Measurements from ENCODE around the gene RNGTT.
"Not testable (repeated sequence)": the region's sequence is repeated elsewhere in the genome, so short reads cannot be mapped to it uniquely, and the experiment has no call there.

RNGTT gene

GRCh38 chr6:88972504-88973423 is 9.3 kb upstream of the RNGTT start:
- Histone ChIP-seq H3K4me1 (ENCODE audit: control insufficient read depth in 2 of 2, insufficient read depth in 2 of 2, low read length in 2 of 2) (no peaks in the 10 kb centered on the region), H3K9ac (ENCODE audit: low read depth in 1 of 2, low read length in 2 of 2) (no peak overlapping the region), H3K4me3 (ENCODE audit: low read length in 2 of 2) (no peak overlapping the region), H3K36me3 (ENCODE audit: control insufficient read depth in 2 of 2, insufficient read depth in 2 of 2, low read length in 2 of 2) (no peaks in the 10 kb centered on the region), H3K27me3 (ENCODE audit: control insufficient read depth in 2 of 2, insufficient read depth in 2 of 2, low read length in 2 of 2) (no peaks in the 10 kb centered on the region), H3K9me3 (ENCODE audit: control insufficient read depth in 2 of 2, low read length in 2 of 2) (no peaks in the 10 kb centered on the region), H3K27ac (ENCODE audit: low read depth in 2 of 2, low read length in 2 of 2) (no peak overlapping the region)

- no peaks in the 10 kb centered on the region for H3K36me3 ChIP-seq (ENCODE audit: control insufficient read depth in 2 of 2, insufficient read depth in 2 of 2, low read length in 2 of 2)
- H3K4me1 ChIP-seq (ENCODE audit: control insufficient read depth in 2 of 2, insufficient read depth in 2 of 2, low read length in 2 of 2) = no peaks in the 10 kb centered on the region
- H3K9ac ChIP-seq (ENCODE audit: low read depth in 1 of 2, low read length in 2 of 2) = no peak overlapping the region
Measured at GRCh38 chr6:88970301-88970700, 6.9 kb upstream of the RNGTT start.

GRCh38 chr6:88969255-88969654 is 5.8 kb upstream of the RNGTT start:
- not testable (repeated sequence) for H3K9me3 ChIP-seq (ENCODE audit: control insufficient read depth in 2 of 2, low read length in 2 of 2); H3K27me3 ChIP-seq (ENCODE audit: control insufficient read depth in 2 of 2, insufficient read depth in 2 of 2, low read length in 2 of 2); H3K27ac ChIP-seq (ENCODE audit: low read depth in 2 of 2, low read length in 2 of 2); H3K4me3 ChIP-seq (ENCODE audit: low read length in 2 of 2); H3K9ac ChIP-seq (ENCODE audit: low read depth in 1 of 2, low read length in 2 of 2); H3K36me3 ChIP-seq (ENCODE audit: control insufficient read depth in 2 of 2, insufficient read depth in 2 of 2, low read length in 2 of 2); H3K4me1 ChIP-seq (ENCODE audit: control insufficient read depth in 2 of 2, insufficient read depth in 2 of 2, low read length in 2 of 2)

More at GRCh38 chr6:88970301-88970700, 6.9 kb upstream of the RNGTT start:
- no peaks in the 10 kb centered on the region for H3K9me3 ChIP-seq (ENCODE audit: control insufficient read depth in 2 of 2, low read length in 2 of 2)
- H3K27me3 ChIP-seq (ENCODE audit: control insufficient read depth in 2 of 2, insufficient read depth in 2 of 2, low read length in 2 of 2) = no peaks in the 10 kb centered on the region
- no peak overlapping the region for H3K4me3 ChIP-seq (ENCODE audit: low read length in 2 of 2)
- no peak overlapping the region for H3K27ac ChIP-seq (ENCODE audit: low read depth in 2 of 2, low read length in 2 of 2)

- no peak overlapping the region for H3K27ac ChIP-seq (ENCODE audit: low read depth in 2 of 2, low read length in 2 of 2)
Measured at GRCh38 chr6:88967891-88968290, 4.5 kb upstream of the RNGTT start.

GRCh38 chr6:88965691-88966090 is 2.3 kb upstream of the RNGTT start:
- Histone ChIP-seq H3K27ac (ENCODE audit: low read depth in 2 of 2, low read length in 2 of 2) (no peak overlapping the region), H3K4me3 (ENCODE audit: low read length in 2 of 2) (no peak overlapping the region), H3K36me3 (ENCODE audit: control insufficient read depth in 2 of 2, insufficient read depth in 2 of 2, low read length in 2 of 2) (no peaks in the 10 kb centered on the region)

More at GRCh38 chr6:88967891-88968290, 4.5 kb upstream of the RNGTT start:
- Histone ChIP-seq H3K9ac (ENCODE audit: low read depth in 1 of 2, low read length in 2 of 2) (no peak overlapping the region), H3K4me1 (ENCODE audit: control insufficient read depth in 2 of 2, insufficient read depth in 2 of 2, low read length in 2 of 2) (peaks cover 2 to 4% of the 10 kb centered on the region in 2 donors), H3K27me3 (ENCODE audit: control insufficient read depth in 2 of 2, insufficient read depth in 2 of 2, low read length in 2 of 2) (no peaks in the 10 kb centered on the region), H3K4me3 (ENCODE audit: low read length in 2 of 2) (no peak overlapping the region), H3K9me3 (ENCODE audit: control insufficient read depth in 2 of 2, low read length in 2 of 2) (no peaks in the 10 kb centered on the region), H3K36me3 (ENCODE audit: control insufficient read depth in 2 of 2, insufficient read depth in 2 of 2, low read length in 2 of 2) (no peaks in the 10 kb centered on the region)

GRCh38 chr6:88964509-88964908 is 1.1 kb upstream of the RNGTT start:
- Histone ChIP-seq H3K9ac (ENCODE audit: low read depth in 1 of 2, low read length in 2 of 2) (peak overlapping the region in 1 of 2 donors; percentile 94), H3K27ac (ENCODE audit: low read depth in 2 of 2, low read length in 2 of 2) (no peak overlapping the region), H3K4me1 (ENCODE audit: control insufficient read depth in 2 of 2, insufficient read depth in 2 of 2, low read length in 2 of 2) (peaks cover 4% of the 10 kb centered on the region in 2 donors), H3K27me3 (ENCODE audit: control insufficient read depth in 2 of 2, insufficient read depth in 2 of 2, low read length in 2 of 2) (no peaks in the 10 kb centered on the region), H3K4me3 (ENCODE audit: low read length in 2 of 2) (peak overlapping the region in 1 of 2 donors; percentile 93), H3K36me3 (ENCODE audit: control insufficient read depth in 2 of 2, insufficient read depth in 2 of 2, low read length in 2 of 2) (no peaks in the 10 kb centered on the region), H3K9me3 (ENCODE audit: control insufficient read depth in 2 of 2, low read length in 2 of 2) (no peaks in the 10 kb centered on the region)

More at GRCh38 chr6:88965691-88966090, 2.3 kb upstream of the RNGTT start:
- Histone ChIP-seq H3K27me3 (ENCODE audit: control insufficient read depth in 2 of 2, insufficient read depth in 2 of 2, low read length in 2 of 2) (no peaks in the 10 kb centered on the region), H3K9ac (ENCODE audit: low read depth in 1 of 2, low read length in 2 of 2) (no peak overlapping the region), H3K9me3 (ENCODE audit: control insufficient read depth in 2 of 2, low read length in 2 of 2) (no peaks in the 10 kb centered on the region), H3K4me1 (ENCODE audit: control insufficient read depth in 2 of 2, insufficient read depth in 2 of 2, low read length in 2 of 2) (peaks cover 4% of the 10 kb centered on the region in 2 donors)

- H3K27me3 ChIP-seq (ENCODE audit: control insufficient read depth in 2 of 2, insufficient read depth in 2 of 2, low read length in 2 of 2) = no peaks in the 10 kb centered on the region
- no peak overlapping the region for H3K27ac ChIP-seq (ENCODE audit: low read depth in 2 of 2, low read length in 2 of 2)
Measured at GRCh38 chr6:88958842-88959241, 4.6 kb downstream of the RNGTT start.

GRCh38 chr6:88953550-88954386 is 9.7 kb downstream of the RNGTT start:
- Histone ChIP-seq H3K36me3 (ENCODE audit: control insufficient read depth in 2 of 2, insufficient read depth in 2 of 2, low read length in 2 of 2) (peaks cover 0 to 2% of the 10 kb centered on the region in 2 donors), H3K27ac (ENCODE audit: low read depth in 2 of 2, low read length in 2 of 2) (no peak overlapping the region), H3K9ac (ENCODE audit: low read depth in 1 of 2, low read length in 2 of 2) (no peak overlapping the region), H3K4me1 (ENCODE audit: control insufficient read depth in 2 of 2, insufficient read depth in 2 of 2, low read length in 2 of 2) (no peaks in the 10 kb centered on the region), H3K4me3 (ENCODE audit: low read length in 2 of 2) (no peak overlapping the region), H3K9me3 (ENCODE audit: control insufficient read depth in 2 of 2, low read length in 2 of 2) (peaks cover 3% of the 10 kb centered on the region in 2 donors), H3K27me3 (ENCODE audit: control insufficient read depth in 2 of 2, insufficient read depth in 2 of 2, low read length in 2 of 2) (no peaks in the 10 kb centered on the region)

More at GRCh38 chr6:88958842-88959241, 4.6 kb downstream of the RNGTT start:
- H3K9ac ChIP-seq (ENCODE audit: low read depth in 1 of 2, low read length in 2 of 2) = no peak overlapping the region
- peaks cover 0 to 4% of the 10 kb centered on the region in 2 donors for H3K4me1 ChIP-seq (ENCODE audit: control insufficient read depth in 2 of 2, insufficient read depth in 2 of 2, low read length in 2 of 2)
- no peaks in the 10 kb centered on the region for H3K36me3 ChIP-seq (ENCODE audit: control insufficient read depth in 2 of 2, insufficient read depth in 2 of 2, low read length in 2 of 2)
- H3K9me3 ChIP-seq (ENCODE audit: control insufficient read depth in 2 of 2, low read length in 2 of 2) = peaks cover 0 to 3% of the 10 kb centered on the region in 2 donors
- no peak overlapping the region for H3K4me3 ChIP-seq (ENCODE audit: low read length in 2 of 2)

GRCh38 chr6:88952065-88952704 is 11.2 kb downstream of the RNGTT start:
- Histone ChIP-seq H3K4me3 (ENCODE audit: low read length in 2 of 2) (no peak overlapping the region), H3K27ac (ENCODE audit: low read depth in 2 of 2, low read length in 2 of 2) (no peak overlapping the region), H3K36me3 (ENCODE audit: control insufficient read depth in 2 of 2, insufficient read depth in 2 of 2, low read length in 2 of 2) (peaks cover 0 to 2% of the 10 kb centered on the region in 2 donors), H3K9ac (ENCODE audit: low read depth in 1 of 2, low read length in 2 of 2) (no peak overlapping the region), H3K9me3 (ENCODE audit: control insufficient read depth in 2 of 2, low read length in 2 of 2) (peaks cover 3% of the 10 kb centered on the region in 2 donors), H3K27me3 (ENCODE audit: control insufficient read depth in 2 of 2, insufficient read depth in 2 of 2, low read length in 2 of 2) (no peaks in the 10 kb centered on the region), H3K4me1 (ENCODE audit: control insufficient read depth in 2 of 2, insufficient read depth in 2 of 2, low read length in 2 of 2) (no peaks in the 10 kb centered on the region)

Measured in mucosa of rectum (tissue), 2 donors.